Tibial nerve (tissue), 4 donors: ENCODE results near the gene PROK1. TPM values are rescaled to one million over a fixed set of nuclear protein-coding genes. Genes with fewer than 3 reads are reported as not detected.

ENCODE experiments used
- DNase-seq, 2 donors: peaks; one replicate each; pipeline ENCODE4 v3.0.0-alpha.2; 2019; ENCODE audit warnings: low spot score in 2 of 2
- H3K27ac ChIP-seq, 4 donors: fragments of 200-600 bp; sonication (generic) in 3 of 4; one replicate each; pipeline ENCODE4 v1.5.1; 2017 to 2019; ENCODE audit warnings: mild to moderate bottlenecking in 1 of 4
- H3K27me3 ChIP-seq, 2 donors: fragments of 200-600 bp; sonication (generic) in 1 of 2; one replicate each; pipeline versions ENCODE4 v1.5.1 to v1.6.0; 2017 to 2019
- H3K36me3 ChIP-seq, 3 donors: fragments of 200-600 bp; sonication (generic); one replicate each; pipeline ENCODE4 v1.5.1; 2018 to 2019
- H3K4me1 ChIP-seq, 4 donors: fragments of 200-600 bp; sonication (generic) in 3 of 4; one replicate each; pipeline ENCODE4 v1.5.1; 2017 to 2019
- H3K4me3 ChIP-seq, 4 donors: fragments of 200-600 bp; sonication (generic) in 3 of 4; one replicate each; pipeline ENCODE4 v1.5.1; 2017 to 2019; ENCODE audit warnings: mild to moderate bottlenecking in 1 of 4, moderate library complexity in 1 of 4
- H3K9me3 ChIP-seq, 4 donors: fragments of 200-600 bp; sonication (generic) in 3 of 4; one replicate each; pipeline ENCODE4 v1.5.1; 2017 to 2019
- CTCF ChIP-seq, 5 experiments: fragments of 200-600 bp in 3 of 5; fragments of 450-650 bp in 2 of 5; sonication (generic) in 3 of 5; IDR thresholded peaks; one replicate each; pipeline ENCODE4 v1.5.1; 2016 to 2019; ENCODE audit warnings: antibody characterized with exemption in 5 of 5, mild to moderate bottlenecking in 3 of 5, moderate library complexity in 2 of 5
- EP300 ChIP-seq, 2 donors: sonication (generic); formaldehyde crosslinking; IDR thresholded peaks; one replicate each; pipeline ENCODE4 v1.6.1; 2017; ENCODE audit warnings: antibody characterized with exemption in 2 of 2, mild to moderate bottlenecking in 1 of 2
- POLR2A ChIP-seq, 2 donors: fragments of 450-650 bp; IDR thresholded peaks; one replicate each; pipeline ENCODE4 v1.6.1; 2017; ENCODE audit warnings: antibody characterized with exemption in 2 of 2, mild to moderate bottlenecking in 2 of 2, moderate library complexity in 2 of 2
- WGBS, 2 donors: methylation state at CpG; one replicate each; pipeline ENCODE4 v1.1.5; 2018; 5-methylcytosine and 5-hydroxymethylcytosine counted together
- total RNA-seq, 4 donors: library from RNA; depleted of rRNA; stranded (reverse); fragments of >200 nt; gene quantifications; one replicate each; pipeline ENCODE4 v1.1.0, GENCODE V29; 2016

Gene PROK1
- total RNA-seq, 4 donors from 2014 or later: 1.2 to 6.9 (median 4.6) TPM; not detected in 1

- Histone ChIP-seq H3K36me3 (no peaks in the 10 kb centered on the region), H3K27ac (no peak overlapping the region), H3K9me3 (no peaks in the 10 kb centered on the region), H3K27me3 (no peaks in the 10 kb centered on the region), H3K4me1 (peaks cover 0 to 3% (median 0%) of the 10 kb centered on the region in 4 donors), H3K4me3 (no peak overlapping the region)
- DNase-seq: no peak
- 30 to 42% methylated on average over 8 of the region's 8 CpGs for WGBS, 2 donors
- no peak for TF ChIP-seq CTCF (IDR thresholded peaks at IDR 0.05)
- TF ChIP-seq EP300 (IDR thresholded peaks at IDR 0.05): no peak
- TF ChIP-seq POLR2A (IDR thresholded peaks at IDR 0.05): no peak
These were observed 36.8 kb downstream of the PROK1 start for GRCh38 chr1:110487726-110488125.

- Histone ChIP-seq H3K36me3 (no peaks in the 10 kb centered on the region), H3K27me3 (no peaks in the 10 kb centered on the region), H3K9me3 (no peaks in the 10 kb centered on the region), H3K4me1 (no peaks in the 10 kb centered on the region), H3K27ac (no peak overlapping the region), H3K4me3 (no peak overlapping the region)
- TF ChIP-seq EP300 (IDR thresholded peaks at IDR 0.05): no peak
- TF ChIP-seq CTCF (IDR thresholded peaks at IDR 0.05): no peak
- no peak for TF ChIP-seq POLR2A (IDR thresholded peaks at IDR 0.05)
- no peak for DNase-seq
- 67 to 73% methylated on average over 11 to 12 of the region's 12 CpGs for WGBS, 2 donors
These were observed 37.2 kb downstream of the PROK1 start for GRCh38 chr1:110488161-110488560.

GRCh38 chr1:110488867-110489266 is 37.9 kb downstream of the PROK1 start:
- Histone ChIP-seq H3K27me3 (no peaks in the 10 kb centered on the region), H3K27ac (no peak overlapping the region), H3K36me3 (no peaks in the 10 kb centered on the region), H3K4me1 (no peaks in the 10 kb centered on the region), H3K9me3 (no peaks in the 10 kb centered on the region), H3K4me3 (no peak overlapping the region)
- no peak for TF ChIP-seq EP300 (IDR thresholded peaks at IDR 0.05)
- TF ChIP-seq POLR2A (IDR thresholded peaks at IDR 0.05): no peak
- TF ChIP-seq CTCF (IDR thresholded peaks at IDR 0.05): no peak
- DNase-seq: no peak
- 64 to 67% methylated on average over 3 of the region's 3 CpGs for WGBS, 2 donors

- DNase-seq: no peak
- Histone ChIP-seq H3K4me3 (no peak overlapping the region), H3K27ac (no peak overlapping the region), H3K36me3 (no peaks in the 10 kb centered on the region), H3K27me3 (no peaks in the 10 kb centered on the region), H3K9me3 (no peaks in the 10 kb centered on the region), H3K4me1 (no peaks in the 10 kb centered on the region)
- WGBS, 2 donors: 90 to 92% methylated on average over 13 to 14 of the region's 15 CpGs
- TF ChIP-seq EP300 (IDR thresholded peaks at IDR 0.05): no peak
- no peak for TF ChIP-seq POLR2A (IDR thresholded peaks at IDR 0.05)
- TF ChIP-seq CTCF (IDR thresholded peaks at IDR 0.05): no peak
These were observed 38.5 kb downstream of the PROK1 start for GRCh38 chr1:110489406-110489805.

- Histone ChIP-seq H3K27ac (no peak overlapping the region), H3K36me3 (no peaks in the 10 kb centered on the region), H3K27me3 (no peaks in the 10 kb centered on the region), H3K4me3 (no peak overlapping the region), H3K9me3 (no peaks in the 10 kb centered on the region), H3K4me1 (no peaks in the 10 kb centered on the region)
- 78 to 81% methylated on average over 14 of the region's 14 CpGs for WGBS, 2 donors
- no peak for TF ChIP-seq CTCF (IDR thresholded peaks at IDR 0.05)
- no peak for TF ChIP-seq EP300 (IDR thresholded peaks at IDR 0.05)
- no peak for TF ChIP-seq POLR2A (IDR thresholded peaks at IDR 0.05)
- no peak for DNase-seq
These were observed 39.1 kb downstream of the PROK1 start for GRCh38 chr1:110489973-110490542.
